Measurements from ENCODE around the gene CCDC33.
A peak's percentile ranks its signal among the peaks of the same experiment; 100 is the strongest.

CCDC33 gene

DNA sequence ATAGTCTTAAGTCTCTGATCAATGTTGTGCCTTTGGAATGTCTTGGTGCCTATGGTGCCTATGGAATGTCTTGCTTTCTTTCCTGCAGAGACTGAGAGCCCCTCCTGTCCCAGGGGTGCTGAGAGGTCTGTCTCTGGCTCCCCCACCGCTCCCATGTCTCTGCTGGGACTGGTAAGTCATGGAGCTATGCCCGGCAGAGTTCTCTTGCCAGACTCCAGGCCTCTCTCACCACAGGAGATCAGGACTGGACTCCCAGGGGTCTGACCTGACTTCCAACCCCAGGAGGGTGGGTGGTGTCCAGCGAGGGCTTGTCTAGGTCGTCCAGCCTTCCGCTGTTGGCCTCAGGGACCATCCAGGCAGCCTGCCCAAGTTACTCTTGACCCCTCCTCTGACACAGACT, 145.4 kb downstream of the CCDC33 start:
- DNase-seq (ENCODE audit: low spot score) = no peak

DNA sequence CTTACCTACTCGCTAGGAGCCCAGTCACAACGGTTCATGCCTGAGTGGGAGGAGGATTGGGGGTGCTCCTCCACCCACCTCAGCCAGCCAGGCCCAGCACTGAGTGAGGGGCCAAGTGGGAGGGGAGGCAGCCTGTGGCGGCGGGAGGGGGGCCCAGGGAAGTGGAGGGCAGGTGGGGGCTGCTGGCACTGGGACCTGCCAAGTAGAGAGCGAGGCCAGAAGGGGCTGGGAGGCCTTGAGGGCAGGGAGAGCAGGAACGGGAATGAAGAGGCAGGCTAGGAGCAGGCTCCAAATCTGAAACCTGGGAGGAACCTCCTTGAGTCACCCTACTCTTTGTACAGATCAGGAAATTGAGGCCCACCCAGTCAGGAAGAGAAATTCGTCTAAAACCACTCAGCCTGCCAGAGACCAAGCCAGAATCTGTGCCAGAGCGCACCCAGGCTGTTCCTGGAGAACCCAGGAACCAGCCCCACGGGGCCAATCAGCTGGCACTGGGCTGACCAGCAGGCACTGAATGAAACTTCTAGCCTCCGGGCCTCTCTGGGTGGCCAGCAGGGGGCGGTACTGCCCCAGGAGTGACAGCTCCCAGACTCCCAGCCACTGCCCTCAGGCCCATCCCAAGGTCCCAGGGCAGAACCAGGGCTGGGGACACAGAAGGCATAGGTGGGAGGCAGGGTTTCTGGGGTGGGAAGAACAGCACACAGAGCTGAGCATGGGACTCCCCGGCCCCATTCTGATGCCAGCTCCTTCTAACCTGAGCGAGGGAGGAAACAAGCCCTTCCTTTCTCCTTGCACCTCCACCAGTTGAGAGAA, 146.1 kb downstream of the CCDC33 start:
- peak; percentile 72 for DNase-seq (ENCODE audit: low spot score)

DNA sequence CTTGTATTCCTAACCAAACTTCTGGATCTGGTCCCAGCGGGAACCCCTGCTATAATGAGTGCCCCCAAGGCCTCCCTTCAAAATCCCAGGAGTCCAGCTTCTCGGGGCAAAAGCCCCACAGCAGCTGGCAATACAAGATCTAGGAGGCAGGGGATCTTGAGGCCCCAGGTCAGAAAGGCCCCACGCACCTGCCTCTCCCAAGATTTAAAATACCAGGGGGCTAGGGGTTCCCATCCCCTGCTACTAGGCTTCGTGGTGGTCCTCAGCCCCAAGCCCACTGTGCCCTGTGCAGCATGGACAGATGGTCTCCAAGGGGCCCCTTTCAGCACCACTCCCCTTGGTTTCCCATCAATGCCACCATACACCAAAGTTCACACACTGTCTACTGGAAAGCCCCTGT, 147.2 kb downstream of the CCDC33 start:
- DNase-seq (ENCODE audit: low spot score) = no peak

DNA sequence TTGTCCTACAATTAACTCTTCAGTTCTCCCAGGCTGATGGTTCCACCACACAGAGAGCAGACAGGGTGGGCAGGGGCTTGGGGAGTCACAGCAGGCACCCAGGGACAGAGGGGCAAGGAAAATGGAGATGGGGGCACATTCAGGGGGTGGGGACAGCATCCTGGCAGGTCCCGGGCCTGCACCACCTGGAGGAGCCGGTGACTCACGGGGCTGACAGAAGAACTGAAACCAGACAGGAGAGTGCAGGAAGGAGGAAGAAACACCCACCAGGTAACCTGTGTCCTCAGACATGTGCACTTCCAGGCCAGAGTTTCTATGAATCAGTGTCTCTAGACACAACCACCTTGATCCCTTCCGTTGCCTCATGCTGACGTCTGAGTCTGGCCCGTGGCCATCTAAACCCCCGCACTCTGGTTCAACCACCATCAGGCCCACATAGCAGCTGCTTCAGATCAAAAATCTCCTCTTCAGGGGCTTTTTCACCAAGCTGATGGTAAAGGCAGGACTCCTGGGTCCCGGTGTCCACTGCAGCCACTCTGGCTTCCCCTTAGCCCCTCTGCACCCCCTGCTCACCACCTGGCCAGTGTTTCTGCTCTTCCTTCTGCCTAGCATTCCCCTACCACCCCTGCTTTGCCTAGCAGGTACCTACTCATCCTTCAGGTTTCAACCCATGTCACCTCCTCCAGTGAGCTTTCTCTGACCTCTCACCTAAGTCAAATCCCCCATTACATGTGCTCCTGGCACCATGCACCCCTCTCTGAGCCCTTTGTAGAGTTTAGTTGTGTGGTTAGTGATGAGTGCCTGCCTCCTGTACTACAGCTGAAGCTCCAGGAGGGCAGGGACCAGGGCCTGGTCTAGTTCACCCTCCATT, 147.8 kb downstream of the CCDC33 start:
- DNase-seq (ENCODE audit: low spot score) = peak; percentile 53

DNA sequence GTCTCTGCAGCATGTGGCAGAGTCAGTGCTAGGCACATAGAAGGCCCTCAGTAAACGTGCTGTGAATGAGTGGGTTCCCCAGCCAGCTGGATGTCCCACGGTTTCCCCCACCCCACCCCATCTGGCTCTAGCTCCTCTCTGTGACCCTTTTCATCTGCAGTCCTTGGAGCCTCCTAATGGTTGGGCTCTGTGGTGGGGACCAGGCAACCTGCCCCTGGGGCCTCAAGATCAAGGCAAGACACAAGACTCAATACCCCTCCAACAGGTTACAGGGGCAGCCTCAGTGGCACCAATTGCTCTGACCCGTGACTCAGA, 148.4 kb downstream of the CCDC33 start:
- no peak for DNase-seq (ENCODE audit: low spot score)

DNA sequence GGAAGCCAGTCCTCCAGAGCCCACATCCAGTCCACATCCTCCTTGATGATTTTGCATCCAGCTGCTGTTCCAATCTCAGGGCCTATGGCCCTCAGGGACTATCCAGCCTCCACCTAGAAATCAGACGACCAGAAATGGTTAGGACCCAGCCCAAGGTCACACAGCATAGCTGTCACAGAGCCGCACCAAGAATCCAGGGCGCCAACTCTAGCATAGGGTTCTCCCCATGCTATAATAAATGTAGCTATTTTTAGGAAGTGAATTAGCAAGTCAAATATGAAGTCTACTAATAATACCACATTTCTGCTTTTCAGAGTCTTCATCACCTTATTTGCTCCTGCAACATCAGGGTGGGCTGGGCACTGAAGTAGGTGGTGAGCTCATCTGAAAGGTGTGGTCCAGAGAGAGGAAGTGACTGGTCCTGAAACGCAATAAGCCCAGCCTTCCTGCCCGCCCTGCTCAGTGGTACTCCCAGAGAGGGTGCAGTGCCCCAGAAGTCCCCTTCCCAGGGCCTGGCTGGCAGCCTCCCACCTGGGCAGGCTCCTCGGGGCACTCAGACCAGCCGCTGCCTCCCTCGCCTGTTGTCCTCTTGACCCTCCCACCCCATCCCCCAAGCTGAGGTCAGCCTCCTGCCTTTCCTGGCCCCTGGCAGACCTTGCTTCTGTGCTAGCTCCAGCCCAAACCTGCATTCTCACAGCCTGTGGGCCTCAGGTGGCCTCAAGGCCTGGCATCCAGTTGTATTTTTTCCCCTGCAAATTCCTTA, 148.9 kb downstream of the CCDC33 start:
- peak; percentile 71 for DNase-seq (ENCODE audit: low spot score)

DNA sequence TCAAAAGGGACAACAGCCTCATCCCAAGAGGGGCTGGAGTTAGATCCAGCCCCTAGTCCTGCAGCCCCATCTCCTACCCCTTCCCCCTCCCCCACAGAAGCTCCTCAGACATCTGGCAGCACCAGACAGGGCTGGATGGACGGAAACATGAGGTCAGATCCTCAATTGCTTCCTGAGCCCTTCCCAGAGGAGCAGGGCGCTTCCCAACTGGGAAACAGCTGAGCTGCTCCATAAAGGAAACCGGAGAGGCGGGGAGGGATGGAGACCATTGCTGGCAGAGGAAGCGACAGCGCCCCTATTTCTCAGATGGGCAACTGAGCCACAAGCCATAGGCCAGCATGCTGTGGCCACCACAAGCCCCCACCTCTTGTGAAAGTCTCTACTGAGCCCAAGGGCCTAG, 149.6 kb downstream of the CCDC33 start:
- DNase-seq (ENCODE audit: low spot score) = no peak

Data from NAMALWA (cell line).